ENCODE measurements around the gene DBH.

The DBH gene

GRCh38 chr9:133642708-133643361 is 6.7 kb downstream of the DBH start:
- no peak overlapping the region for H3K4me3 ChIP-seq (ENCODE audit: low read depth, low read length)
- TF ChIP-seq CTCF (IDR thresholded peaks at IDR 0.05; ENCODE audit: borderline replicate concordance, insufficient read depth, low read depth, low read length) = no peak

GRCh38 chr9:133643362-133643755 is 7.2 kb downstream of the DBH start:
- no peak for TF ChIP-seq CTCF (IDR thresholded peaks at IDR 0.05; ENCODE audit: borderline replicate concordance, insufficient read depth, low read depth, low read length)
- H3K4me3 ChIP-seq (ENCODE audit: low read depth, low read length) = no peak overlapping the region

- no peak for TF ChIP-seq CTCF (IDR thresholded peaks at IDR 0.05; ENCODE audit: borderline replicate concordance, insufficient read depth, low read depth, low read length)
- H3K4me3 ChIP-seq (ENCODE audit: low read depth, low read length) = no peak overlapping the region
Measured at GRCh38 chr9:133643978-133644760, 8.0 kb downstream of the DBH start.

GRCh38 chr9:133645021-133645765 is 9.0 kb downstream of the DBH start:
- H3K4me3 ChIP-seq (ENCODE audit: low read depth, low read length) = no peak overlapping the region
- no peak for TF ChIP-seq CTCF (IDR thresholded peaks at IDR 0.05; ENCODE audit: borderline replicate concordance, insufficient read depth, low read depth, low read length)

- no peak overlapping the region for H3K4me3 ChIP-seq (ENCODE audit: low read depth, low read length)
- TF ChIP-seq CTCF (IDR thresholded peaks at IDR 0.05; ENCODE audit: borderline replicate concordance, insufficient read depth, low read depth, low read length) = no peak
Measured at GRCh38 chr9:133647148-133647547, 11.0 kb downstream of the DBH start.

- no peak for TF ChIP-seq CTCF (IDR thresholded peaks at IDR 0.05; ENCODE audit: borderline replicate concordance, insufficient read depth, low read depth, low read length)
- no peak overlapping the region for H3K4me3 ChIP-seq (ENCODE audit: low read depth, low read length)
Measured at GRCh38 chr9:133647765-133648469, 11.8 kb downstream of the DBH start.
